ENCODE measurements around the gene VSTM2B.

The VSTM2B gene

DNA sequence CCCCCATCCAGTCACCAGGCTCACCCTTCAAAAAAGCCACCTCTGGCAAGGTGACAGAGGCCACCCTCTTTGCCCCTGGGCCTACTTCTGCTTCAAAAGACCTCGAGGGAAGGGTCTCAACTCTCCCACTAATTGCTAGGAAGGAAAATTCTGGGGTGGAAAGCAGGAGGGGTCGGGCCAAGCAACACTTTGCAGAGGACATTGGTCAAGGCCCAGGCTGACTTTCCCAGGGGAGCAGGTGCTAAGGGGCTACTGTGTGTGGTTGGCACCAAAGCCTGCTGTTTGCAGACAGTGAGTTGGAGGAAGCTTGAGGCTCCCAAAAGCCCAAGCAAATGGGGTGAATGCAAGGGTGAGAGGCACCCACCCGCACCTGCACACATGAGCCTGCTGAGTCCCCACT lies 28.6 kb upstream of the VSTM2B start:
- no peak for FAIRE-seq
- TF ChIP-seq, protein P1, sequence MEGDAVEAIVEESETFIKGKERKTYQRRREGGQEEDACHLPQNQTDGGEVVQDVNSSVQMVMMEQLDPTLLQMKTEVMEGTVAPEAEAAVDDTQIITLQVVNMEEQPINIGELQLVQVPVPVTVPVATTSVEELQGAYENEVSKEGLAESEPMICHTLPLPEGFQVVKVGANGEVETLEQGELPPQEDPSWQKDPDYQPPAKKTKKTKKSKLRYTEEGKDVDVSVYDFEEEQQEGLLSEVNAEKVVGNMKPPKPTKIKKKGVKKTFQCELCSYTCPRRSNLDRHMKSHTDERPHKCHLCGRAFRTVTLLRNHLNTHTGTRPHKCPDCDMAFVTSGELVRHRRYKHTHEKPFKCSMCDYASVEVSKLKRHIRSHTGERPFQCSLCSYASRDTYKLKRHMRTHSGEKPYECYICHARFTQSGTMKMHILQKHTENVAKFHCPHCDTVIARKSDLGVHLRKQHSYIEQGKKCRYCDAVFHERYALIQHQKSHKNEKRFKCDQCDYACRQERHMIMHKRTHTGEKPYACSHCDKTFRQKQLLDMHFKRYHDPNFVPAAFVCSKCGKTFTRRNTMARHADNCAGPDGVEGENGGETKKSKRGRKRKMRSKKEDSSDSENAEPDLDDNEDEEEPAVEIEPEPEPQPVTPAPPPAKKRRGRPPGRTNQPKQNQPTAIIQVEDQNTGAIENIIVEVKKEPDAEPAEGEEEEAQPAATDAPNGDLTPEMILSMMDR (IDR thresholded peaks at IDR 0.05; ENCODE audit: insufficient read depth, missing control alignments) = no peak
- DNase-seq (ENCODE audit: insufficient read length, low spot score) = no peak

DNA sequence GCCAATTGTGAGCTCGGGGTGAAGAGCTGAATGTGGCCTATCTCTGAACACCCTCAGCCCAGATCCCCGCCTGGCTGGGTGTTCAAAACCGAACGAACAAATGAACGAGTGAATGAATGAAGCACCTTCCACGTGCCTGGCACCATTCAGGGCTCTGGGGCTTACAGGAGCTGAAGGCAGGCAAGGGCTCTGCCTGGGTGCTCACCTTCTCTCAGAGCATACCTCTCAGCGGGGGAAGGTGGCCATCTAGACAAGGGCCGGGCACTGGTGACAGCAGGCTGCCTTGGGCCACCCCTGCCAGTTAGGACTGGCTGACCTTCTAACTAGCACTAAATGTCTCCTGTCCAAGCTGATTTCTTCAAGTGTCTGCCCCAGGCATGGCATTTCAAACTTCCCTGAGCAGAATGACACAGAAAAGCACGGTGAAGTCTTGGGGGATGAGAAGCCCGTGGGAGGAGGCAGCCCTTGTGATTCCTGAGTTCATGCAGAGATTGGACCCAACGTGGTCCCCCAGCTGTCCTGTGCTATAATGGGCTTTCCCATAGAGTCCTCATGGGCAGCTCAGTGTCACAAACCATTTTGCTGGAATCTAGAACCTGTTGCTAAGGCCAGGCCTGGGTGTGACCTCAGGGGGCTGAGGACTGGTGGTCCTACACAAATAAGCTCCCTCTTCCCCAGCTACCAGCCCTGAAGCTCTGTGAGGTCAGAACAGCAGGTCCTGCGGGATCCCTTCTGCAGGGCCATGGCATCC lies 27.9 kb upstream of the VSTM2B start:
- TF ChIP-seq, protein P1 (IDR thresholded peaks at IDR 0.05; ENCODE audit: insufficient read depth, missing control alignments) = no peak
- FAIRE-seq (no peak), DNase-seq (ENCODE audit: insufficient read length, low spot score) (no peak)

DNA sequence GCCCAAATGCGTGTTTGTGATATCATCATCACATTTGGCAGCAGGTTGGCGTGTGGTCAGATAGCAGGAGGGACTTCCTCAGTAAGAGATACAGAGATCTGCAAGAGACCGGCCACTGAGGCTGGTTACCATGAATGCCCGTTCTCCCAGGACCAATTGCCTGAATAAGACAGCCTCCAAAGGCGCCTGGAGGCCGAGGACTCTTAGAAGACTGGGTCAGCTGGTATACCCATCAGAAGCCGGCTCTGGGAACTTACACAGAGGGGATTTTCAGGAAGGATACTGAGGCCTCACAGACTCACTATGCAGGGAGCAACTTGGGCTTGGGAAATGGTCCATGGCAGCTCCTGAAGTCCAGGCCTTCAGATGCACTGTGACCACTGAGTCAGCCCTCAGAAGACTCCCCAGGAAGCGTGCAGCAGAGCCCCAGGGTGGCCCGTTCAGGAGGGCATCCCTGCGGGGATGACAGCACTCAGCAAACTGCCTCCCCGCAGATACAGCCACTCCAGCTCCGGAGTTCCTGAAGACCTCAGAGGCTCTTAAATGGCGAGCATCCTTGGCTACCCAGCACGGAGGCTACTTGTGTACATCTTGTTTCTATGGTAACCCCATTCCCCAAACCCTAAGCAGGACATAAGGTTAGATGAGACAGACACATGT lies 26.4 kb upstream of the VSTM2B start:
- TF ChIP-seq, protein P1 (IDR thresholded peaks at IDR 0.05; ENCODE audit: insufficient read depth, missing control alignments) = no peak
- FAIRE-seq = no peak
- no peak for DNase-seq (ENCODE audit: insufficient read length, low spot score)

DNA sequence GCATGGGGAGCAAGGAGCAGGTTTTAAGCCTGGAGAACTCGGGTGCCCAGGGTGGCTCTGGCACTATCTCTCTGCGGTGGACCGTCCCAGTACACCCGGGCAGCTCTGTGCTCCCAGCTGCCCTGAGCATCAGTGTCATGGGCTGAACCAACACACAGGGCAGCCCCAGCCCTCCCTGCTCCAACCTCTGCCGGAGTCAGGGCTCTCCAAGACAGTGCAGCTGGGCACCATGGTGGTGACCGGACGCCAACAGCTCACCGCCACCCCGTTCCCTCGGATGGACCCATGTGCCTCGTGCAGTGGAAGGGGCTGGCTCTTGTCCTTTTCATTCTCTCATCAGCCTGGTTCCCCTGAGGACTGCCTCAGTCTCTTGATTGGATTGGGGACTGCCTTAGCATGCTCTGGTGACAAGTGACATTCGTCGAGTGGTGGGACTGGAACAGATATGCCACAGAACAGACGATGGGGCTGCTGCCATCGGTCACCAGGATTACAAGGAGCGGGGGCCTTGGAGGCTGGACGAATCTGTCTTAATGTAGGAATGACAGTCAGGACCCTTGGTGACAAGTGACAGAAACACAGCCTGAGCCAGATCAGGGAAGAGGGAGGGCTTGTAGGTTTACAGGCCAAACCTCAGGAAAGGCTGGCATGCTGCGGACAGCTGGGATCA lies 25.7 kb upstream of the VSTM2B start:
- TF ChIP-seq, protein P1 (IDR thresholded peaks at IDR 0.05; ENCODE audit: insufficient read depth, missing control alignments) = no peak
- DNase-seq (ENCODE audit: insufficient read length, low spot score) = no peak
- FAIRE-seq = no peak

DNA sequence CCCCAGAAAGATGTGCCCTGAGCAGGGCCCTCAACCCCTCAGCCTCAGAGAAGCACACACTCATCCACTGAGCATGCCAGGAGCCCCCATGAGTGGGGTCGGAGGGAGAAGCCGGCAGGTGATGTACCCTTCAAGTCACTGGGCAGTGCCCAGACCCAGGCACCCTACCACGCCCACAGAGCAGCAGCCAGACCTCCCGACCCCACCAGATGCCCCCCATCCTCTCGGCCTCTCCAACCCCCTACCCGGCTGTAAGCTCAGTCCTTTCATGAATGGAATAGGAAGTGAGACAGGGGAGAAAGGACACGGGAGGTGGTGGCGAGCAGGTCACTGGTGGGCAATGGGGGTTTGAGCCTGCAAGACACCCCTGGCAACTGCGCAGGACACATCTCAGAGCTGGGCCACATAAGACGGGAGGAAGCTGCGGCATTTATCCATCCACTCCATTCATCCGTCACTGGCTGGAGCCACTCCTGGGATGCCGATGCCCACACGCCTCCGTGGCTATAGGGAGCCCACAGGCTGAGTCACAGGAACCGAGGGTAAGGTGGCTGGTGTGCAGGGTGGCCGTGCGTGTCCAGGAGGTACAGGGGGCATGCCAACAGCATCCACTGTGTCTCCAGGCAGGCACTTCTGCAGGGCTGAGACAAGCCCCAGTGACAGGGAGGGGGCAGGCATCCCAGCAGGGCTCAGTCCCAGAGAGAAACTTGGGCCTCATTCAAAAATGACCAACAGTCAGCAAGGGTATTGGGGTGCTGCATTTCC lies 23.8 kb upstream of the VSTM2B start:
- DNase-seq (ENCODE audit: insufficient read length, low spot score) (no peak), FAIRE-seq (no peak)
- TF ChIP-seq, protein P1 (IDR thresholded peaks at IDR 0.05; ENCODE audit: insufficient read depth, missing control alignments) = no peak

DNA sequence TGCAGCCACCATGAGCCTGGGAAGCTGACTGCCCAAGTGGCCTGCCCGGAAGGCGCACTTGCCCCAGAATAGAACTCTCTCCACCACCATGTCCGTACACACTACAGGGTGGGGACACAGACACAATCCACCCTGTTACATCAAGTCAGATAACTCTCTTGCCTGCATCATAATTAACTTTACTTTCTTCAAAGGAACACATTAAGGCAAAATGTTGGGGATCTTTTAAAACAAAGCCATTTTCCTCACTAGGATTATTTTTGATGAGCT lies 23.3 kb upstream of the VSTM2B start:
- TF ChIP-seq, protein P1 (IDR thresholded peaks at IDR 0.05; ENCODE audit: insufficient read depth, missing control alignments) = no peak
- FAIRE-seq = no peak
- DNase-seq (ENCODE audit: insufficient read length, low spot score) = no peak
